ENCODE data around the gene SMAD5. TPM values are rescaled to one million over a fixed set of nuclear protein-coding genes. Genes with fewer than 3 reads are reported as not detected.

SMAD5 gene
- total RNA-seq, 4 donors from 2014 or later: 35.6 to 62.7 (median 51.7) TPM

- Histone ChIP-seq H3K9me3 (peaks cover 0 to 9% (median 0%) of the 10 kb centered on the region in 3 donors), H3K4me3 (no peak overlapping the region), H3K4me1 (no peaks in the 10 kb centered on the region), H3K36me3 (no peaks in the 10 kb centered on the region), H3K27me3 (no peaks in the 10 kb centered on the region), H3K27ac (no peak overlapping the region)
- ATAC-seq: no peak
- TF ChIP-seq POLR2AphosphoS5 (IDR thresholded peaks at IDR 0.05) (no peak), EP300 (IDR thresholded peaks at IDR 0.05) (no peak), POLR2A (IDR thresholded peaks at IDR 0.05) (no peak)
- WGBS, 2 donors (ENCODE audit: low coverage in 1 of 2): 23 to 29% methylated on average over 1 to 13 of the region's 13 CpGs
Measured at GRCh38 chr5:136202469-136203205, 70.0 kb downstream of the SMAD5 start.

- Histone ChIP-seq H3K4me1 (no peaks in the 10 kb centered on the region), H3K4me3 (no peak overlapping the region), H3K27ac (no peak overlapping the region), H3K27me3 (no peaks in the 10 kb centered on the region), H3K9me3 (peaks cover 0 to 9% (median 0%) of the 10 kb centered on the region in 3 donors), H3K36me3 (no peaks in the 10 kb centered on the region)
- no peak for ATAC-seq
- 80 to 88% methylated on average over 2 to 4 of the region's 6 CpGs for WGBS, 2 donors (ENCODE audit: low coverage in 1 of 2)
- TF ChIP-seq EP300 (IDR thresholded peaks at IDR 0.05): no peak
- no peak for TF ChIP-seq POLR2A (IDR thresholded peaks at IDR 0.05)
- no peak for TF ChIP-seq POLR2AphosphoS5 (IDR thresholded peaks at IDR 0.05)
- TF ChIP-seq, protein P1, sequence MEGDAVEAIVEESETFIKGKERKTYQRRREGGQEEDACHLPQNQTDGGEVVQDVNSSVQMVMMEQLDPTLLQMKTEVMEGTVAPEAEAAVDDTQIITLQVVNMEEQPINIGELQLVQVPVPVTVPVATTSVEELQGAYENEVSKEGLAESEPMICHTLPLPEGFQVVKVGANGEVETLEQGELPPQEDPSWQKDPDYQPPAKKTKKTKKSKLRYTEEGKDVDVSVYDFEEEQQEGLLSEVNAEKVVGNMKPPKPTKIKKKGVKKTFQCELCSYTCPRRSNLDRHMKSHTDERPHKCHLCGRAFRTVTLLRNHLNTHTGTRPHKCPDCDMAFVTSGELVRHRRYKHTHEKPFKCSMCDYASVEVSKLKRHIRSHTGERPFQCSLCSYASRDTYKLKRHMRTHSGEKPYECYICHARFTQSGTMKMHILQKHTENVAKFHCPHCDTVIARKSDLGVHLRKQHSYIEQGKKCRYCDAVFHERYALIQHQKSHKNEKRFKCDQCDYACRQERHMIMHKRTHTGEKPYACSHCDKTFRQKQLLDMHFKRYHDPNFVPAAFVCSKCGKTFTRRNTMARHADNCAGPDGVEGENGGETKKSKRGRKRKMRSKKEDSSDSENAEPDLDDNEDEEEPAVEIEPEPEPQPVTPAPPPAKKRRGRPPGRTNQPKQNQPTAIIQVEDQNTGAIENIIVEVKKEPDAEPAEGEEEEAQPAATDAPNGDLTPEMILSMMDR (IDR thresholded peaks at IDR 0.05): no peak
Measured at GRCh38 chr5:136203303-136203922, 70.8 kb downstream of the SMAD5 start.

DNA sequence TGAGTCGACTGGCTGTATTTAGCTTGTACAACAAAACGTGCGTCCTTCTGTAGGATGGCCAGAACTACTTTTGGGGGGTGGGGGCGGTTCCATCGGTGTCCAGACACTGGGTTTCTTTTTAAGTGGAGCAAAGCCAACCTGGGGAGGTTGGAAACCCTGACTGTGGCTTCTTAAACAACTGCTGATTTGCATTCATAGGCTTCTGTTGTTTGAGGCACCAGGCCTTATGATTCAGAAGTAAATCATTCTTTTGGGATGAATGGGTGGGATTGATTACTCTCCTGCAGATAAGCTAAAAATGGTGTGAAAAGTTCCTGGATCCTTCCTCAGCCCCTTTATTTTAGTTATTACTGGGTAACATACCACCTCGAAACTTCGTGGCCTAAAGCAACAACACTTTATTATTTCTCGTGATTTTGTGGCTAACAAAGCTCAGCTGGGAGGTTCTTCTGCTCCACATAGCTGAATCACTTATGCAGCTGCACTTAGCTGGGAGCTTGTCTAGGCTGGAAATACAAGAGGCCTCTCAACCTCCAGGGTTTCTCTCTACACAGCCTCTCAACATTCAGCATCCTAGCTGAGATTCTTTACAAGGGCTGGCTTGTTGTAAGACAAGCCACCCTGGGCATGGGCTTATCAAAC, 72.5 kb downstream of the SMAD5 start:
- ATAC-seq: no peak
- WGBS, 2 donors (ENCODE audit: low coverage in 1 of 2): 100% methylated on average over 1 to 3 of the region's 8 CpGs
- peaks cover 0 to 9% (median 0%) of the 10 kb centered on the region in 3 donors for H3K9me3 ChIP-seq

GRCh38 chr5:136205941-136206340, 73.3 kb downstream of the SMAD5 start:
- no peak overlapping the region for H3K4me3 ChIP-seq
- peaks cover 0 to 9% (median 0%) of the 10 kb centered on the region in 3 donors for H3K9me3 ChIP-seq
- no peak for TF ChIP-seq EP300 (IDR thresholded peaks at IDR 0.05)
- TF ChIP-seq, protein P1 (IDR thresholded peaks at IDR 0.05): no peak
- no CpG with 5 or more reads among the region's 4 CpGs for WGBS, 2 donors (ENCODE audit: low coverage in 1 of 2)
- no peaks in the 10 kb centered on the region for H3K27me3 ChIP-seq
- no peaks in the 10 kb centered on the region for H3K36me3 ChIP-seq
- H3K27ac ChIP-seq: no peak overlapping the region
- H3K4me1 ChIP-seq: no peaks in the 10 kb centered on the region
- ATAC-seq: no peak

More for the DNA sequence above, 72.5 kb downstream of the SMAD5 start:
- Histone ChIP-seq H3K4me3 (no peak overlapping the region), H3K36me3 (no peaks in the 10 kb centered on the region), H3K27ac (no peak overlapping the region), H3K27me3 (no peaks in the 10 kb centered on the region), H3K4me1 (no peaks in the 10 kb centered on the region)
- no peak for TF ChIP-seq POLR2AphosphoS5 (IDR thresholded peaks at IDR 0.05)
- TF ChIP-seq POLR2A (IDR thresholded peaks at IDR 0.05): no peak
- TF ChIP-seq EP300 (IDR thresholded peaks at IDR 0.05): no peak
- TF ChIP-seq, protein P1 (IDR thresholded peaks at IDR 0.05): no peak

- no peak overlapping the region for H3K27ac ChIP-seq
- 77 to 81% methylated on average over 3 to 5 of the region's 5 CpGs for WGBS, 2 donors (ENCODE audit: low coverage in 1 of 2)
- H3K4me3 ChIP-seq: no peak overlapping the region
- TF ChIP-seq POLR2AphosphoS5 (IDR thresholded peaks at IDR 0.05) (no peak), POLR2A (IDR thresholded peaks at IDR 0.05) (no peak), EP300 (IDR thresholded peaks at IDR 0.05) (no peak)
- TF ChIP-seq, protein P1 (IDR thresholded peaks at IDR 0.05): no peak
- H3K4me1 ChIP-seq: no peaks in the 10 kb centered on the region
- no peaks in the 10 kb centered on the region for H3K36me3 ChIP-seq
- no peak for ATAC-seq
- no peaks in the 10 kb centered on the region for H3K27me3 ChIP-seq
- H3K9me3 ChIP-seq: peaks cover 0 to 9% (median 0%) of the 10 kb centered on the region in 3 donors
Measured at GRCh38 chr5:136206361-136206760, 73.7 kb downstream of the SMAD5 start.

Measured in gastroesophageal sphincter (tissue), 4 donors.